Measurements from ENCODE around the gene PITPNC1. TPM values are rescaled to one million over a fixed set of nuclear protein-coding genes. Genes with fewer than 3 reads are reported as not detected.

Gene PITPNC1
- total RNA-seq, 1 experiment from 2014 or later = 20.8 TPM

- no peak overlapping the region for H3K27ac ChIP-seq (ENCODE audit: low read length)
- no peak overlapping the region for H3K4me3 ChIP-seq (ENCODE audit: low read depth in 2 of 2, low read length in 2 of 2)
- no peak for ATAC-seq
- intact Hi-C loops (cut with micrococcal nuclease; ENCODE audit: unreplicated experiment) (no loop called here), in situ Hi-C loops (cut with HindIII; ENCODE audit: low pct_unique_long_range_greater_than_20kb, low sequenced_read_pairs) (no loop called here)
- no peaks in the 10 kb centered on the region for H3K9me3 ChIP-seq (ENCODE audit: control insufficient read depth, insufficient read depth, low read depth, low read length)
- H3K4me1 ChIP-seq (ENCODE audit: control insufficient read depth, insufficient read depth, low read length) = no peaks in the 10 kb centered on the region
- no TSS peak for BruUV-seq (replicated peaks)
- POLR2A ChIA-PET = no interaction called here
- no peak for DNase-seq (ENCODE audit: low read depth, low spot score)
- CTCF ChIA-PET = no interaction called here
- no peaks in the 10 kb centered on the region for H3K36me3 ChIP-seq (ENCODE audit: control insufficient read depth, insufficient read depth, low read length)
- H3K27me3 ChIP-seq (ENCODE audit: control insufficient read depth, insufficient read depth, low read length) = no peaks in the 10 kb centered on the region
- TF ChIP-seq, protein P1, sequence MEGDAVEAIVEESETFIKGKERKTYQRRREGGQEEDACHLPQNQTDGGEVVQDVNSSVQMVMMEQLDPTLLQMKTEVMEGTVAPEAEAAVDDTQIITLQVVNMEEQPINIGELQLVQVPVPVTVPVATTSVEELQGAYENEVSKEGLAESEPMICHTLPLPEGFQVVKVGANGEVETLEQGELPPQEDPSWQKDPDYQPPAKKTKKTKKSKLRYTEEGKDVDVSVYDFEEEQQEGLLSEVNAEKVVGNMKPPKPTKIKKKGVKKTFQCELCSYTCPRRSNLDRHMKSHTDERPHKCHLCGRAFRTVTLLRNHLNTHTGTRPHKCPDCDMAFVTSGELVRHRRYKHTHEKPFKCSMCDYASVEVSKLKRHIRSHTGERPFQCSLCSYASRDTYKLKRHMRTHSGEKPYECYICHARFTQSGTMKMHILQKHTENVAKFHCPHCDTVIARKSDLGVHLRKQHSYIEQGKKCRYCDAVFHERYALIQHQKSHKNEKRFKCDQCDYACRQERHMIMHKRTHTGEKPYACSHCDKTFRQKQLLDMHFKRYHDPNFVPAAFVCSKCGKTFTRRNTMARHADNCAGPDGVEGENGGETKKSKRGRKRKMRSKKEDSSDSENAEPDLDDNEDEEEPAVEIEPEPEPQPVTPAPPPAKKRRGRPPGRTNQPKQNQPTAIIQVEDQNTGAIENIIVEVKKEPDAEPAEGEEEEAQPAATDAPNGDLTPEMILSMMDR (IDR thresholded peaks at IDR 0.05) = no peak
- TF ChIP-seq, protein P2, sequence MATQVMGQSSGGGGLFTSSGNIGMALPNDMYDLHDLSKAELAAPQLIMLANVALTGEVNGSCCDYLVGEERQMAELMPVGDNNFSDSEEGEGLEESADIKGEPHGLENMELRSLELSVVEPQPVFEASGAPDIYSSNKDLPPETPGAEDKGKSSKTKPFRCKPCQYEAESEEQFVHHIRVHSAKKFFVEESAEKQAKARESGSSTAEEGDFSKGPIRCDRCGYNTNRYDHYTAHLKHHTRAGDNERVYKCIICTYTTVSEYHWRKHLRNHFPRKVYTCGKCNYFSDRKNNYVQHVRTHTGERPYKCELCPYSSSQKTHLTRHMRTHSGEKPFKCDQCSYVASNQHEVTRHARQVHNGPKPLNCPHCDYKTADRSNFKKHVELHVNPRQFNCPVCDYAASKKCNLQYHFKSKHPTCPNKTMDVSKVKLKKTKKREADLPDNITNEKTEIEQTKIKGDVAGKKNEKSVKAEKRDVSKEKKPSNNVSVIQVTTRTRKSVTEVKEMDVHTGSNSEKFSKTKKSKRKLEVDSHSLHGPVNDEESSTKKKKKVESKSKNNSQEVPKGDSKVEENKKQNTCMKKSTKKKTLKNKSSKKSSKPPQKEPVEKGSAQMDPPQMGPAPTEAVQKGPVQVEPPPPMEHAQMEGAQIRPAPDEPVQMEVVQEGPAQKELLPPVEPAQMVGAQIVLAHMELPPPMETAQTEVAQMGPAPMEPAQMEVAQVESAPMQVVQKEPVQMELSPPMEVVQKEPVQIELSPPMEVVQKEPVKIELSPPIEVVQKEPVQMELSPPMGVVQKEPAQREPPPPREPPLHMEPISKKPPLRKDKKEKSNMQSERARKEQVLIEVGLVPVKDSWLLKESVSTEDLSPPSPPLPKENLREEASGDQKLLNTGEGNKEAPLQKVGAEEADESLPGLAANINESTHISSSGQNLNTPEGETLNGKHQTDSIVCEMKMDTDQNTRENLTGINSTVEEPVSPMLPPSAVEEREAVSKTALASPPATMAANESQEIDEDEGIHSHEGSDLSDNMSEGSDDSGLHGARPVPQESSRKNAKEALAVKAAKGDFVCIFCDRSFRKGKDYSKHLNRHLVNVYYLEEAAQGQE (IDR thresholded peaks at IDR 0.05; ENCODE audit: insufficient read depth in 1 of 2, low read depth in 2 of 2, low read length in 1 of 2) = no peak
- TF ChIP-seq POLR2AphosphoS5 (IDR thresholded peaks at IDR 0.05; ENCODE audit: low read depth, low read length) (no peak), TCF7L2 (IDR thresholded peaks at IDR 0.05; ENCODE audit: low read depth, low read length) (no peak), SIN3A (IDR thresholded peaks at IDR 0.05; ENCODE audit: borderline replicate concordance, insufficient read depth, low read depth, low read length) (no peak)
Measured at GRCh38 chr17:67542219-67543114, 165.4 kb downstream of the PITPNC1 start.

DNA sequence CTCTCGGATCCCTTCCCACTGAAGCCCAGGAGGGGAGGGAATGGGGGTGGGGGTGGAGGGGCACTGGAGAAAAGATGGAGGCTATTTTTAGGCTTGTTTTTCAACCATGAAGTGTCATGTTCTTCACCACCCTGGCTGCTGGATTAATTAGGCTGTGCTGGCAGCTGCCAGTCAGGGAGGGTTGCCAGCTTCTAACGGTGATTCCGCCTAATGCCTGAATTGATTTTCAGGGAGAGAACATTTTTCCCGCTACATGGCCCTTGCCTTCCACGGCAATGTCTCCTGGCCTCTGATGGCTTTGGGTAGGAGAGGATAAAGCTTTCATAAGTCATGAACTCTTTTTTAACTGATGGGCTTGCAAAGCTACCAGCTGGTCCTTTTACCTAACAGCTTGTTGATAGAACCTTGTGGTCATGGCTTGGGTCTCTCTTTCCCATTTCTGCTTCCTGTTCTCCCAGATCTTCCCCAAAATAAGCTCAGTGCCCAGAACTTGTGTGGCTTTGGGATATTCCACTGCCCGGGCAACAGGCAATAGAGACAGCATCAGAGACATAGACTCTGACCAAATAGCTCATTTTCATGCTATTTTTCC, 167.4 kb downstream of the PITPNC1 start:
- CTCF ChIA-PET = no interaction called here
- no peaks in the 10 kb centered on the region for H3K4me1 ChIP-seq (ENCODE audit: control insufficient read depth, insufficient read depth, low read length)
- H3K27me3 ChIP-seq (ENCODE audit: control insufficient read depth, insufficient read depth, low read length) = no peaks in the 10 kb centered on the region
- no peak overlapping the region for H3K27ac ChIP-seq (ENCODE audit: low read length)
- intact Hi-C loops (cut with micrococcal nuclease; ENCODE audit: unreplicated experiment) (no loop called here), in situ Hi-C loops (cut with HindIII; ENCODE audit: low pct_unique_long_range_greater_than_20kb, low sequenced_read_pairs) (no loop called here)
- POLR2A ChIA-PET = interaction anchor here (0.6 kb wide), 1 partner anchor 59 kb away, joined by 5 read pairs; no protein-coding TSS in a partner anchor
- DNase-seq (ENCODE audit: low read depth, low spot score) = no peak
- H3K4me3 ChIP-seq (ENCODE audit: low read depth in 2 of 2, low read length in 2 of 2) = no peak overlapping the region
- TF ChIP-seq SIN3A (IDR thresholded peaks at IDR 0.05; ENCODE audit: borderline replicate concordance, insufficient read depth, low read depth, low read length) (no peak), TCF7L2 (IDR thresholded peaks at IDR 0.05; ENCODE audit: low read depth, low read length) (no peak), POLR2AphosphoS5 (IDR thresholded peaks at IDR 0.05; ENCODE audit: low read depth, low read length) (no peak)
- TF ChIP-seq, protein P1 (IDR thresholded peaks at IDR 0.05) = no peak
- TF ChIP-seq, protein P2 (IDR thresholded peaks at IDR 0.05; ENCODE audit: insufficient read depth in 1 of 2, low read depth in 2 of 2, low read length in 1 of 2) = no peak
- no TSS peak for BruUV-seq (replicated peaks)
- ATAC-seq = no peak
- H3K9me3 ChIP-seq (ENCODE audit: control insufficient read depth, insufficient read depth, low read depth, low read length) = no peaks in the 10 kb centered on the region
- no peaks in the 10 kb centered on the region for H3K36me3 ChIP-seq (ENCODE audit: control insufficient read depth, insufficient read depth, low read length)

All from Panc1 (cell line).